HG02763 (cell line): ENCODE results near the gene CCNO.

Experiments used
- ATAC-seq: cut with Tn5 transposase; IDR thresholded peaks from one replicate; pipeline ENCODE4 v1.9.1; 2021; ENCODE audit warnings: mild to moderate bottlenecking, moderate library complexity; ENCODE audit not compliant: unreplicated experiment

CCNO gene

GRCh38 chr5:55222985-55223811 is 10.2 kb downstream of the CCNO start:
- ATAC-seq: no peak

GRCh38 chr5:55222092-55222984 is 11.1 kb downstream of the CCNO start:
- ATAC-seq: no peak

- ATAC-seq: no peak
Observed at GRCh38 chr5:55220433-55221185, 12.8 kb downstream of the CCNO start.

- ATAC-seq: no peak
Observed at GRCh38 chr5:55219770-55220169, 13.6 kb downstream of the CCNO start.

GRCh38 chr5:55218967-55219366 is 14.4 kb downstream of the CCNO start:
- ATAC-seq: no peak

- ATAC-seq: no peak
Observed at GRCh38 chr5:55211184-55211874, 22.1 kb downstream of the CCNO start.

- no peak for ATAC-seq
Observed at GRCh38 chr5:55205001-55205400, 28.4 kb downstream of the CCNO start.

GRCh38 chr5:55191165-55191564 is 42.2 kb downstream of the CCNO start:
- ATAC-seq: no peak

- no peak for ATAC-seq
Observed at GRCh38 chr5:55188656-55189540, 44.5 kb downstream of the CCNO start.

GRCh38 chr5:55187370-55187769 is 46.0 kb downstream of the CCNO start:
- ATAC-seq: no peak
